Measurements from ENCODE around the gene PIBF1. TPM values are rescaled to one million over a fixed set of nuclear protein-coding genes. Genes with fewer than 3 reads are reported as not detected.

Gene PIBF1
- total RNA-seq, 3 donors from 2014 or later = 18.5 to 24.6 (median 20.4) TPM

DNA sequence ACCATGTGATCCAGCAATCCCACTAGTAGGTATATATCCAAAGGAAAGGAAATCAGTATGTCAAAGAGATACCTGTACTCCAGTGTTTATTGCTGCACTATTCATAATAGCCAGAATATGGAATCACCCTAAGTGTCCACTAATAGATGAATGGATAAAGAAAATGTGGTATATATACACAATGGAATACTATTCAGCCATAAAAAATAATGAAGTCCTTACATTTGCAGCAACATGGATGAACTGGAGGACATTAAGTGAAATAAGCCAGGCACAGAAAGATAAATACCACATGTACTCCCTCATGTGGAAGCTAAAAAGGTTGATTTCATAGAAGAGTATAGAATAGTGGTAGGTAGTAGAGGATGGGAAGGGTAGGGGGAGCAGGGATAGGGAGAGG lies 30.7 kb upstream of the PIBF1 start:
- H3K9me3 ChIP-seq = no peaks in the 10 kb centered on the region
- DNase-seq (no peak), ATAC-seq (no peak)
- no peaks in the 10 kb centered on the region for H3K4me1 ChIP-seq (ENCODE audit: low read depth)
- TF ChIP-seq, protein P1, sequence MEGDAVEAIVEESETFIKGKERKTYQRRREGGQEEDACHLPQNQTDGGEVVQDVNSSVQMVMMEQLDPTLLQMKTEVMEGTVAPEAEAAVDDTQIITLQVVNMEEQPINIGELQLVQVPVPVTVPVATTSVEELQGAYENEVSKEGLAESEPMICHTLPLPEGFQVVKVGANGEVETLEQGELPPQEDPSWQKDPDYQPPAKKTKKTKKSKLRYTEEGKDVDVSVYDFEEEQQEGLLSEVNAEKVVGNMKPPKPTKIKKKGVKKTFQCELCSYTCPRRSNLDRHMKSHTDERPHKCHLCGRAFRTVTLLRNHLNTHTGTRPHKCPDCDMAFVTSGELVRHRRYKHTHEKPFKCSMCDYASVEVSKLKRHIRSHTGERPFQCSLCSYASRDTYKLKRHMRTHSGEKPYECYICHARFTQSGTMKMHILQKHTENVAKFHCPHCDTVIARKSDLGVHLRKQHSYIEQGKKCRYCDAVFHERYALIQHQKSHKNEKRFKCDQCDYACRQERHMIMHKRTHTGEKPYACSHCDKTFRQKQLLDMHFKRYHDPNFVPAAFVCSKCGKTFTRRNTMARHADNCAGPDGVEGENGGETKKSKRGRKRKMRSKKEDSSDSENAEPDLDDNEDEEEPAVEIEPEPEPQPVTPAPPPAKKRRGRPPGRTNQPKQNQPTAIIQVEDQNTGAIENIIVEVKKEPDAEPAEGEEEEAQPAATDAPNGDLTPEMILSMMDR (IDR thresholded peaks at IDR 0.05) = no peak
- intact Hi-C loops (cut with DNase I, micrococcal nuclease) = no loop called here
- no peaks in the 10 kb centered on the region for H3K36me3 ChIP-seq (ENCODE audit: low read depth)
- H3K4me3 ChIP-seq = no peak overlapping the region

- H3K9me3 ChIP-seq = no peaks in the 10 kb centered on the region
- no peak for ATAC-seq
- no peak for DNase-seq
- no peak overlapping the region for H3K4me3 ChIP-seq
- intact Hi-C loops (cut with DNase I, micrococcal nuclease) = no loop called here
- H3K4me1 ChIP-seq (ENCODE audit: low read depth) = no peaks in the 10 kb centered on the region
- H3K36me3 ChIP-seq (ENCODE audit: low read depth) = no peaks in the 10 kb centered on the region
- TF ChIP-seq, protein P1 (IDR thresholded peaks at IDR 0.05) = no peak
Measured at GRCh38 chr13:72754111-72754510, 27.8 kb upstream of the PIBF1 start.

- Histone ChIP-seq H3K9me3 (no peaks in the 10 kb centered on the region), H3K4me3 (no peak overlapping the region), H3K4me1 (ENCODE audit: low read depth) (no peaks in the 10 kb centered on the region), H3K36me3 (ENCODE audit: low read depth) (peaks cover 7% of the 10 kb centered on the region)
- no peak for ATAC-seq
- intact Hi-C loops (cut with DNase I, micrococcal nuclease) = no loop called here
- TF ChIP-seq, protein P1 (IDR thresholded peaks at IDR 0.05) = no peak
- DNase-seq = no peak
Measured at GRCh38 chr13:72757792-72758535, 24.0 kb upstream of the PIBF1 start.

DNA sequence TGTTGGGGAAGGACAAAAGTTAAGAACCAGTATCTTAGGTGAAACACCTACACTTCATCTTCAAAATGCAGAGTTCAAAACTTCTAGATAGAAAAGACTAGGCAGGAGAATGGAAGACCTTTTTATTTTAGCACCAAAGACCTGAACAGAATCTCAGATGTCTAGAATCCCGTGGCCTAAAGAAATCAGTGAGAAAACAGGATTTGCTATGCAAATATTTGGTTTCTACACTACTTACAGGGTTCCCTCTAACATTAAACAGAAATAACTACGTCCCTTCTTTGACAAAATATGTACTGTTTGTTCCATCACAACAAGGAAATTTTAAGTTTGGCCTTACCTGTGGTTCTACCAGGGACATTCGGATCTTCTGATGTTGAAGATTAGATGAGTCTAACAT lies 21.7 kb upstream of the PIBF1 start:
- no peak for ATAC-seq
- intact Hi-C loops (cut with DNase I, micrococcal nuclease) = no loop called here
- Histone ChIP-seq H3K4me1 (ENCODE audit: low read depth) (no peaks in the 10 kb centered on the region), H3K9me3 (no peaks in the 10 kb centered on the region), H3K36me3 (ENCODE audit: low read depth) (peaks cover 8% of the 10 kb centered on the region), H3K4me3 (no peak overlapping the region)
- TF ChIP-seq, protein P1 (IDR thresholded peaks at IDR 0.05) = no peak
- no peak for DNase-seq

DNA sequence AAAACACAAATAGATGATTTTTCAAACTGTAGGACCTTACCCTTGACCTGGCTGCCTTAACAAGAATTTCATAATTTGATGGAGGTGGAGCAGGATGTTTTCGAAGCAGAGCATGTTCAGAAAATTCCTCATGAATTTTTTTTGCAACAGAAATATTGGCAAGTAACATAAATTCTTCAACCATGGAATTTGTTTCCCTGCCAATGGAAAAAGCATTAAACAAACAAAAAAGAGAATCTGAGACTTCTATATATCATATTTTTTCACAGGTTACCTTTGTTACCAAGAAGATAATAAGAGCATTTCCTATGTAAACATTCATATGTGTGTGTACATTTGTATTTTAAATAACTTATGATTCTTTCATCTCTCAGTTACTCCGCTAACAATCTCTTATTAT lies 18.5 kb upstream of the PIBF1 start:
- TF ChIP-seq, protein P1 (IDR thresholded peaks at IDR 0.05) = no peak
- H3K4me3 ChIP-seq = no peak overlapping the region
- H3K4me1 ChIP-seq (ENCODE audit: low read depth) = no peaks in the 10 kb centered on the region
- intact Hi-C loops (cut with DNase I, micrococcal nuclease) = no loop called here
- no peak for DNase-seq
- H3K36me3 ChIP-seq (ENCODE audit: low read depth) = peaks cover 8% of the 10 kb centered on the region
- H3K9me3 ChIP-seq = no peaks in the 10 kb centered on the region
- no peak for ATAC-seq
